HG02678 (cell line): Measurements from ENCODE around the gene HSPB8.
"Not testable (repeated sequence)": the region's sequence is repeated elsewhere in the genome, so short reads cannot be mapped to it uniquely, and the experiment has no call there.

Experiments
- ATAC-seq: cut with Tn5 transposase; IDR thresholded peaks from one replicate; pipeline ENCODE4 v1.9.1; 2021; ENCODE audit warnings: mild to moderate bottlenecking, moderate library complexity; ENCODE audit not compliant: unreplicated experiment

The HSPB8 gene

DNA sequence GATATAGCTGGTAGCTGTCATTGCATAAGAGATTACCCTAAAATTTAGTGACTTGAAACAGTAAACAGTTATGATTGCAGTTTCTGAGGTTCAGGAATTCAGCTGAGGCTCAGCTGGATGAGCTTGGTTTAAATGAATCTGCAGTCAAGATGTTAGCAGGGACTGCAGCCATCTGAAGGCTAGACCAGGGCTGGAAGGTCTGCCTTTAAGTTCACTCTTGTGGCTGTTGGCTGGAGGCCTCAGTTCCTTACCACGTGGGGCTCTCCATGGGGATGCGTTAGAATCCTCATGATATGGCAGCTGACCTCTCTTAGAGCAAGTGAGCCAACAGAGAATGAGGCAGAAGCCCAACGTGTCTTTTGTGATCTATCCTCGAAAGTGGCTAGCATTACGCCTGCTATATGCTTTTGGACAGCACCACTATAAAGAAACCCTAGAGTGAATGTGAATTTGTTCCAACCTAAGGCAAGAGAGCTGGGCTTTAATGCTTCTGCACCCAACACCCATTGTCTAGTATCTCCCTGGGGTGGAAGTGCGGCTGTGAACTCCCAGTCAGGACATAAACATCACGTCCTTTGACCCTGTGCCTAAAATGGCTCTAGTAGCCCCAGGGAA lies 26.0 kb downstream of the HSPB8 start:
- ATAC-seq = no peak

DNA sequence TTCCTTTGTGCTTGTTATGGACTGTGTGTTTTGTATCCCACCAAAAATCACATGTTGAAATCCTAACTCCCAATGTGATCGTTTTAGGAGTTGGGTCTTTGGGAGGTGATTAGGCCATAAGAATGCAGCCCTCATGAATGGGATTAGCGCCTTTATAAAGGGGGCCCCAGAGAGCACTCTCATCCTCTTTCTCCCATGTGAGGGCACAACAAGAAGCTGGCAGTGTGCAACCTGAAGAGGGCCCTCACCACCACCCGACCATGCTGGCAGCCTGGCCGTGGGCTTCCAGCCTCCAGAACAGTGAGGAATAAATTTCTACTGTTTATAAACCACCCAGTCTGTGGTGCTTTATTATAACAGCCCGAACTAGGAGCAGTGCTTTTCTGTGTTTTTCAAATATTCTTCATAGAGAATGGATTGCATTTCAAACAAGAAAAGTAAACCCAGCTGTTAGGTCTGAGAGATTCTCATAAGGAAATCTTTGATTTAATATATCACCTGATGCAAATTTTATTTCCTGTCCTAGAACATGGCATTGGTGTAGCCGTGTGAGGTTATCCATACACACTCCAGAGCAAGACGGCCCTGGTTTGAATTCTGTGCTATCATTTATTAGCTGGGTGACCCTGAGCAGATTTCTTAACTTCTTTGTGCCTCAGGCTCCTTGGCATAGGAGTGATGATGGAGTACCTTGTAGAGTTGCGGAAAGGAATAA lies 27.8 kb downstream of the HSPB8 start:
- ATAC-seq = no peak

DNA sequence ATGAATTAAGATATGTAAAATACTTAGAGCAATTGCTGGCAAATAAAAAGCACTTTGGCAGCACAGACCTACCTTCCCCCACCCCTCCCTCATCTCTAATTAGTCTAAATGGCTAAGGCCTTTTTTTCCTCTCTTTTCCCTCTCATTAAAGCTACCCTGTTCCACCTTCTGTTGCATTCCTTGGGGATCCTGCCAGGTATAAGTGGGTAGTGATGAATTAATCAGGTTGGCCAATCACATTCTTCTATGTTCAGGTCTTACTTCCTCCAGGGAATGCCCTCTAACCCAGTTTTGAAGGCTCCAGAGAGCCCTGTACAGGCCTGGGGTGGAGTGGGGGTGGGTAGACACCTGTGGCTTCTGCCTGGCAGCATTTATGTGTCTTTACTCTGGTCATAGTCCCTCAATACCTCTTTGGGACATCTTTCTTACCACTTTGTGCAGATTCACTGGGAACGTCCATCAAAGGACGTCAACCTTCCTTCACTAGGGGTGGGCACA lies 28.4 kb downstream of the HSPB8 start:
- no peak for ATAC-seq

DNA sequence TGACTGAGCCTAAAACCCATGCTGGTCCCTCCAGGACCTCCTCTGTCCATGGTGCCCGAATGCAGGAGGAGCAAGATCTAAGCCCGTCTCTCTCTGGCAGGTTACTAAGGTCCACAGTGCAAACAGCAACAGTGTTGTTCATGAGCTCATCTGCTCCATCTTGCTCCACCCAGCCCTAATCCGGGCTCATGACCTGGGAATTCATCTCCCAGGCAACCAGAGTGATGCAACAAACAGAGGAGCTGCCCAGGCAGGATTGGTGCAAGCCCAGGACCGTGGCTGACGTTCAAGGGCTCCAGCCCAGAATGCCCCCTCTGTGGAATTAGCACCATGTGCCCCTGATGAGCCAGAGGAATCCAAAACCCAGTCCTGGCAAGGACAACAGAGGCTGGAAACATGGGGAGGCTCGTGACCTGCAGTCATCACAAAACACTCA lies 29.9 kb downstream of the HSPB8 start:
- no peak for ATAC-seq

DNA sequence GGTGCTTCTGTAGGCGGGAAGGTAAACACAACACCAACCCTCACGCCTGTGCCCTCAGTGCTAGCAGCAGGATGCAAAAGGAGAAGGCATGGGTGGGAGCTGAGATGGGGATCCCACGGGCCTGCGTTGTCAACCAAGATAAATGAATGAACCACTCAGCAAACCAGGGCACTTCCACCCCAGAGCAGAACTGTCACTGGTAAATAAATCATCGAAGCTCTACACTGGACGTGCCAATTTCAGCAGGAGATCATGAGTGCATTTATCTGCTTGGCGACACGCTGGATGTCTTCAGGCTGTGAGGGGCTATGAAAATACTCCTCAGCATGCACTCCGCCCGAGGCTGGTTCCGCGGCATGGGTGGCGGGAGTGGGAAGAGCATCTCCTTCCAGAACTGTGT lies 33.2 kb downstream of the HSPB8 start:
- no peak for ATAC-seq

DNA sequence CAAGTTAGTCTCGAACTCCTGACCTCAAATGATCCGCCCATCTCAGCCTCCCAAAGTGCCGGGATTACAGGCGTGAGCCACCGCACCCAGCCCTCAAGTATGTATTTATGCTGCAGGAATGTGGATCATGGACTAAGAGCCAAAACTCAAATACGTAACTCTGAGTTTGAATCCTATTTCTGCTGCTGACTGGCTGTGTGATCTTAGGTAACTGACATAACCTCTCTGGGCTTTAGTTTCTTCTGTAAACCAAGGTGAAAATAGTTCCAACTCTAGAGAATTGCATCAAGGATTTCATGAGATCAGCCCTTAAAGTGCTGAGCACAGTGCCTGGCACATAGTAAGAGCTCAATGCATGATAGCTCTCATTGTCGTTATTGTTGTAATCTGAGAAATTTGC lies 37.4 kb downstream of the HSPB8 start:
- ATAC-seq = no peak

DNA sequence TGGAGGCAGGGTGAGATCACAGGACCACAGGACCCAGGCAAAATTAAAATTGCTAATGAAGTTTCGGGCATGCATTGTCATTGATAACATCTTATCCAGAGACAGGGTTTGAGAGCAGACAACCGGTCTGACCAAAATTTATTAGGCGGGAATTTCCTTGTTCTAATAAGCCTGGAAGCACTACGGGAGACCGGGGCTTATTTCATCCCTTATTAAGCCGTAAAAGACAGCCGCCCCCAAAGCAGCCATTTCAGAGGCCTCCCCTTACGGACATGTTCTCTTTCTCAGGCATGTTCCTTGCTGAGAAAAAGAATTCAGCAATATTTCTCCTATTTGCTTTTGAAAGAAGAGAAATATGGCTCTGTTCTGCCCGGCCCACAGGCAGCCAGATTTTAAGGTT lies 40.1 kb downstream of the HSPB8 start:
- ATAC-seq = not testable (repeated sequence)

DNA sequence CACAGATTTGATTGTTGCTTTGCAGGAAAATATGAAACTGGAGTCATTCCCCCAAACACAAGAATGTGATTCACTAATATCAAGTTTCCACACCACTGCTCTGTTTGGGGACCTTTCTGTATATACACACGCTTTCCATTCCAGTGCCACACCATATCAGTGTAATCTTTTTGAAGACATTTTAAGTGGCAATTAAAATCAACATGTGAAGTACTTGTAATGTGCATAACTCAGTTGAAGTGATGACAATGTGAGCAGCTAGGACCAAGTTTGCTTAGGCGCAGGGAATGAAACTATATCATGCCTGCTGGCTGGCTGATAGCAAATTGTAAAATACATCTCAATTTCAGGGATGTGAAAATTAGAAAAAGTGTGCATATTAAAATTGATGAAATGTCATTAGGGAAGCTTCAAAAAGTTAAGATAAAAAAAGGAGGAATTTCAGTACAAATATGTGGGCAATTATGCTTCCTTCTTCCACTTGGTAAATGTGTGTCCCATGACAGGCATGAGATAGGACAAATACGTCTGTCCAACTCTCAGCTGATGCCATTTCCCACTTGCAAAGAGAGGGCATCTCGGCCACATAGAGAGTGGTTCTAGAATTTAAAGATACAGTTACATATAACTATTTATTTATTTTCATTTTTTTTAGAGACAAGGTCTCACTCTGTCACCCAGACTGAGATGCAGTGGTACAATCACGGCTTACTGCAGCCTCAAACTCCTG lies 43.7 kb downstream of the HSPB8 start:
- ATAC-seq = no peak

DNA sequence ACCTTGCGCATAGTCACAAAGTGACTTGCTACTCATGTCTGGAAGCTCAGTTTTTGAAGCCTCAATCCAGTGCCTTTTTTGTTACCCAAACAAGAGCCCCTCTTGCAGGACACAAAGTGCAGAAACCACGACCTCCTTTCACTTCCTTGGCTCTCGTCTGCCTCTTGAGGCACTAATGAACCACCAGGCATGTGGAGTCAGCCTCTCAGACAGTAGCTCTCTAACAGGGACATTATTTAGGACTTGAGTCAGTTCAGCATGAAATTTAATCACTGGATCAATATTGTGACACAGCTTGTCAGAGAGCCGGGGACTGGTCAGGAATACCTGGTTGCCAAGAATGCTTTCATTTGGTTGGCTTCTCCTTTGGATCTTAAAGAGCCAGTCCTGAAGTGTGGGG lies 46.7 kb downstream of the HSPB8 start:
- ATAC-seq = no peak

DNA sequence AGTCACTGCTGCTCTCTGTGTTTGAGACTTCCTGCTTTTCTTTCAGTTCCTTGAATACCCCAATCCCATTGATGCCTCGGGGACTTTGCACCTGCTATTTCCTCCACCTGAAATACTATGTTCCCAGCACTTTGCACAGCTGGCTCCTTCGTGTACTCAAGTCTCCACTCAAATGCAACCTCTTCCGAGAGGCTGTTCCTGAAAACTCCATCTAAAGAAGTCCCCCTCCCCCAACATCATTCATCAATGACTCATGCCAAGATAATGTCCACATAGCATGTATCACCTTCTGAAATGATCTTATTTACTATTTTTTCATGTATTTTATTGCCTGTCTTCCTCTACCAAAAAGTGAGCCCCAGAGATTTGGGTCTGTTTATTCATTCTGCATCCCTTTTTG lies 48.6 kb downstream of the HSPB8 start:
- no peak for ATAC-seq

DNA sequence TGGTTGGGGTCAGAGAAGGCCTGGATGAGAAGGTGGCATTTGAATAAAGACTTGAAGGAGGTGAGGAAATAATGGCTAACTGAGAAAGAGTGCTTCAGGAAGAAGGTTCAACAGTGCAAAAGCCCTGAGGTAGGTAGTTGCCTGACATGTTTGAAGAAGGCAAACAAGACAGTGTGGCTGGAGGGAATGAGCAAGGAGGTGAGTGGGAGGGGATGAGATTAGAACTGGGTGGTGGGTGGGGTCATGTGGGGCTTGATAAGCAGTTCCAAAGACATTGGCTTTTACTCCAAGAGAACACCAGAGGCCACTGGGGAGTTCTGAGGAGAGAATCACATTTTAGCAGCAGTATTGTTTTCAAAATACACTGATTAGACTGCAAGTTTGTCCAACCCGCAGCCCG lies 50.5 kb downstream of the HSPB8 start:
- no peak for ATAC-seq

DNA sequence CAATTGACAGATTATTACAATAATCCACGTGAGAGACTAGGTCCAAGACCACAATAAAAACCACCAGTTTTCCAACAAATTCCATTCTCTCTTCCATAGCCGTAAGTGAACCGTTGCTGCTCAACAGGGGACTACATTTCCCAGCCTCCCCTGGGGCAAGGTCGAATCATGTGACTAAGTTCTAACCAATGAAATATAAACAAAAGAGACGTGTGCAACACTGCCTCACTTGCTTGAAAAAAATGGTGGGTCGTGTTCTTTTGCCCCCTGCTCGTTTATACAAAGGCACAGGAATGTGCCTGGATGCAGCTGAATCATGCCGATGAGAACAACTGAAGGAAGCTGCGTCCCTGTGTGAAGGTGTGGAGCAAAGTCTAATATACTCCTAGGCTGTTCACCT lies 51.1 kb downstream of the HSPB8 start:
- ATAC-seq = no peak

DNA sequence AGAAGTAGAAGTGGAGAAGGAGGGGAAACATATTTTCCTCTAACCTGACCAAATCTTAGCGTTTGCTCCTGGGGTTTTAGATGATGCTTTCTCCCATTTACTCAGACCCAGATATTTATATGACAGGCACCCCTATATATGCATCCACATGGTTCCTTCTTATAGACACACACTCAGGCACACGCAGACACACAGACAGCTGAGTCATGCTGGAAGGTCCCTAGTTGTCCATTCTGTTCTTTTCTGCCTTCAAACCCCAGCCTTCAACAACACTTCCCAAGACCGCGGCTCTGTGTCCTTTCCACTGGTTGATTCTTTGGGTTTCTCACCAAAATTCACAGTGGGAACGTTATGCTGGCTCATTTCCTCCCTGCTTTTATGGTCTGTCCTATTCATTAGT lies 52.1 kb downstream of the HSPB8 start:
- ATAC-seq = no peak

DNA sequence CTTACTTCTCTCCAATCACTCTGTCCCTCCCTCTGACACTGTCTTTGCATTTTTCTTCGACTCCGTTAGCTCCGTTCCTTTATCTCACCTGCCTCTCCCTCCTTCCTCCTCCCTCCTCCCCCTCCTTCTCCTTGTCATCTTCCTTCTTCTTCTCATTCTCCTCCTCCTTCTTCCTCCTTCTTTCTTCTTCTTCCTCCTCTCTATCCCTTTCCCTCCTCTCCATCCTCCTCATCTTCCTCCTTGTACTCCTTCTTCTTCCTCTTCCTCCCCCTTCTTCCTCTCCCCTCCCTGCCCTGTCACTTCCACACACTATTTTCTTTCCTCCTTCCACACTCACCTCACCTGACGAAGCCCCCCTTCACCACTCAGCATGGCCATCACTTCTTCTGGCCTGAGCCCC lies 53.0 kb downstream of the HSPB8 start:
- no peak for ATAC-seq

DNA sequence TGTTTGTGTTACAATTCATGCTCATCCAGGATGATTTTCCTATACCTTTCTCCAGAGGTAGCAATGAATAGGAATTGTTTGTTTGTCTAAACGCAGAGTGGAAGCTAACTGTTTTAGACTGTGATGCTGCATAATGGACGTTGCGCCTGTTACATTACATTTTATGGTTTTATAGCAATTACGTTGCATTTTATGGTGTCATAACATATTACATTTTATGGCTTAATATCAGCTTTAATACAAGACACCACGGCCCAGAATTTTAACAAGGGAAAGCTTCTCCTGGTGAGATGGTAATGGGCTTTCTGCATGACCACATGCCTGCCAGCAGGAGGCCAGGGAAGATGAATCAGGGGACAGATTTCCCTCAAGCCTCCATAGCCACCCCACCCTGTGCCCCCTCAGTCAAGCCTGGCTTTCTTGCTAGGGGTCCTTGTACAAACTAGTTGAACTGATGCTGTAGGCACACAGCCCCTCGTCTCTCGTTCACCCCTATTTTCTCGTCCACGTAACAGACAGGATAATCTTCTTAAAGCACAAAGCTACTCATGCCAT lies 56.5 kb downstream of the HSPB8 start:
- ATAC-seq = no peak

DNA sequence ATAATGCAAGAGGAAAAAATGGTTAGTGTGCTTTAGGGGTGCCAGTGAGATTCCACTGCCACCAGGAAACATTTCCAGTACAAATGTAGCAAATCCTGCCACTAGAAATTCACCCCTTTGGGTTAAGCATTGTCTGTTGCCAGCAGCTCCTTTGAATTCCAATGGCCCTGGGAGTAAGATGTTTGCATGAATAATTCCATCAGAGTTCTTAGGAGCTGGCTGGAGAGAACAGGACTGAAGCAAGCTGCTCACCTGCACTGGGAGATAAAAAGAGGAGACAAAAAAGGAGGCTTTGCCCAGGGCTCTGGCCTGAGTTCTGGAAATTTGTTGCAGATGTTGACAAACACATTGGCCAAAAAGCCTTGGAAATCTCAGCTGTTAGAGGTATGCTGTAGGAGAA lies 57.6 kb downstream of the HSPB8 start:
- no peak for ATAC-seq

DNA sequence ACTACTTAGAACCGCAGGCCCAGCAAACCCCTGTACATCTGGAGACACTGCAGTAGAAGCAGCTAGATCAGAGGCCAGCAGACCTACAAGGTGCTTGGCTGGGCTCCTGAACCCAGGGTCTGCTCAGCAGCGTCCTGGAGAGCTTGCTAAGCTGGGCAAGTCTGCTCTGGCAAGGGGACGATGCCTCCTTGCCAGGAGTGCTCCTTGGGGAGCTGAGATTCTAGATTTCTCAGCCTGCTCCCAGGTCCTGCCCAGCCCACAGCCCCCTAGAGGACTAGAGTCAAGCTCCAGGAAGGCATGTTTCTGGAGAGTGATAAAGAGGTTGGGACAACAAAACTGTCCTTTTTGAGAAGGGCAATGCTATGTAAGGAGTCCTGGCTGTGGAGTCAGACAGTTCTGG lies 60.3 kb downstream of the HSPB8 start:
- ATAC-seq = no peak

DNA sequence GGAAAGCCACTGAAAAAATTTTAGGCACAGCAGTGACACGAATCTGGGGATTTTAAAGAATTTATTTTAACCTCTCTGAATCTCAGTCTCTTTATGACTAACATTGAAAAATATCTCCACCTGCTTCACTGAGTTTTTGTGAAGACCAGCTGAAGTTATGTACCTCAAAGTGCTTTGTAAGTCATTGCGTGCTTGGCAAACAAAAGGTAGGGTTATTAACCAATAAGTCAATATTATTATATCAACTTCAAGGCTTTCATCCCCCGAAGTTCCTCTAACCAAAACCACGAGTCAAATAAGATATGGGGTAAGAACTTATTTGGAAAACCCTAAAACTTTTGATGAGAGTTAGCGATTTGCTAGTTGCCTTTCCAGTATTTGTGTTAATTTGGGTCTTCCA lies 62.3 kb downstream of the HSPB8 start:
- ATAC-seq = no peak

DNA sequence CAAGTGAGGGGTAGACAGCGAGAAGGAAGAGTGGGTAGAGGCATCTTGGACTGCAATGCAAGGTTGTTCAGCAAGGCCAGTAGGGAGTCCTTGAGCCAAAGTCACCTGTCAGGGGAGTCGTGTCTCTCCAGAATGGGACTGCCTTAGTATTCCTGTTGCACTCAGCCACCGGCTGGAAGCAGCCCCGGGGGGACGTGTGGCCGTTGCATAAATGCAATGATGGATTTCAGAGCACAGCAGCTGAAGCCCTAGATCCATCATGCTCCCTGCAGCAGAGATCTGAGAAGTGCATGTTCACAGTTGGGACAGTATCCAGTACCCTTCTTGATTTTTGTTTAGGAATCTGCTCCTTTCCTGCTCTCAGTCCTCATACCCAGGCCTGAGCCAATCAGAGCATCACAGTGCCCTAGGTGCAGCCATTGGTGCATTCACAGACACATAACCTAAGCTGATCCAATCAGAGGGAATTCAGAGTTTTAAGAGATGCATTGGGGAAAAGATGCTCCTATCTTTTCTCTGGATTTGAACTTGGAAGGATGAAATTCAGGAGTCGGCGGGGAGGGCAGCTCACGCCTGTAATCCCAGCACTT lies 62.9 kb downstream of the HSPB8 start:
- no peak for ATAC-seq
